ENCODE data around the gene RAB3GAP2. TPM values are rescaled to one million over a fixed set of nuclear protein-coding genes. Genes with fewer than 3 reads are reported as not detected.
"Not testable (repeated sequence)": the region's sequence is repeated elsewhere in the genome, so short reads cannot be mapped to it uniquely, and the experiment has no call there.

Gene RAB3GAP2
- total RNA-seq, 2 experiments from 2014 or later, result 34.7 to 39.4 TPM

GRCh38 chr1:220219865-220220698 is 52.2 kb downstream of the RAB3GAP2 start:
- Mint-ChIP-seq H3K9me3 (no peaks in the 10 kb centered on the region), H3K27me3 (no peaks in the 10 kb centered on the region), H3K4me1 (ENCODE audit: low read depth) (peaks cover 74% of the 10 kb centered on the region), H3K36me3 (ENCODE audit: low read depth) (peaks cover 10% of the 10 kb centered on the region), H3K27ac (peak overlapping the region; percentile 30), H3K4me3 (no peak overlapping the region)
- H3K36me3 ChIP-seq (ENCODE audit: insufficient read depth, low read length), result peaks cover 4% of the 10 kb centered on the region
- H3K27me3 ChIP-seq (ENCODE audit: control insufficient read depth in 1 of 2, insufficient read depth in 2 of 2, low read length in 2 of 2), result no peaks in the 10 kb centered on the region
- intact Hi-C loops (cut with DNase I, micrococcal nuclease), result no loop called here
- peak in 1 of 14 experiments; percentile 14 for DNase-seq
- H3K4me3 ChIP-seq (ENCODE audit: low read length), result no peak overlapping the region
- ChIA-PET POLR2A (interaction anchor here (1.5 kb wide), 1 partner anchor 11 kb away, joined by 3 read pairs; no protein-coding TSS in a partner anchor), CTCF (interaction anchor here (0.9 kb wide), 1 partner anchor 16 kb away, joined by 3 read pairs; no protein-coding TSS in a partner anchor)
- no peak overlapping the region for H3K27ac ChIP-seq (ENCODE audit: low read depth in 1 of 2, low read length in 2 of 2)
- no peaks in the 10 kb centered on the region for H3K9me3 ChIP-seq (ENCODE audit: control insufficient read depth in 1 of 2, insufficient read depth in 1 of 2, low read length in 2 of 2)
- ATAC-seq (ENCODE audit: poor library complexity), result no peak
- TF ChIP-seq CTCF (IDR thresholded peaks at IDR 0.05), result no peak
- peaks cover 5% of the 10 kb centered on the region for H3K4me1 ChIP-seq (ENCODE audit: insufficient read depth, low read length)

- Mint-ChIP-seq H3K9me3 (no peaks in the 10 kb centered on the region), H3K4me3 (no peak overlapping the region), H3K27me3 (no peaks in the 10 kb centered on the region), H3K27ac (no peak overlapping the region), H3K36me3 (ENCODE audit: low read depth) (peaks cover 15% of the 10 kb centered on the region), H3K4me1 (ENCODE audit: low read depth) (peaks cover 69% of the 10 kb centered on the region)
- peaks cover 5% of the 10 kb centered on the region for H3K4me1 ChIP-seq (ENCODE audit: insufficient read depth, low read length)
- CTCF ChIA-PET, result no interaction called here
- POLR2A ChIA-PET, result no interaction called here
- intact Hi-C loops (cut with DNase I, micrococcal nuclease), result no loop called here
- peaks cover 4% of the 10 kb centered on the region for H3K36me3 ChIP-seq (ENCODE audit: insufficient read depth, low read length)
- DNase-seq (no peak), ATAC-seq (ENCODE audit: poor library complexity) (no peak)
- no peaks in the 10 kb centered on the region for H3K9me3 ChIP-seq (ENCODE audit: control insufficient read depth in 1 of 2, insufficient read depth in 1 of 2, low read length in 2 of 2)
- H3K4me3 ChIP-seq (ENCODE audit: low read length), result no peak overlapping the region
- TF ChIP-seq CTCF (IDR thresholded peaks at IDR 0.05), result no peak
- H3K27me3 ChIP-seq (ENCODE audit: control insufficient read depth in 1 of 2, insufficient read depth in 2 of 2, low read length in 2 of 2), result no peaks in the 10 kb centered on the region
- H3K27ac ChIP-seq (ENCODE audit: low read depth in 1 of 2, low read length in 2 of 2), result no peak overlapping the region
Observed at GRCh38 chr1:220219136-220219442, 53.2 kb downstream of the RAB3GAP2 start.

GRCh38 chr1:220218397-220219135 is 53.7 kb downstream of the RAB3GAP2 start:
- H3K4me3 ChIP-seq (ENCODE audit: low read length); H3K9me3 Mint-ChIP-seq; CTCF ChIA-PET; H3K36me3 ChIP-seq (ENCODE audit: insufficient read depth, low read length); intact Hi-C loops (cut with DNase I, micrococcal nuclease); H3K27me3 ChIP-seq (ENCODE audit: control insufficient read depth in 1 of 2, insufficient read depth in 2 of 2, low read length in 2 of 2); H3K9me3 ChIP-seq (ENCODE audit: control insufficient read depth in 1 of 2, insufficient read depth in 1 of 2, low read length in 2 of 2); H3K27ac Mint-ChIP-seq; H3K4me1 ChIP-seq (ENCODE audit: insufficient read depth, low read length); H3K27ac ChIP-seq (ENCODE audit: low read depth in 1 of 2, low read length in 2 of 2); POLR2A ChIA-PET; H3K27me3 Mint-ChIP-seq; H3K4me3 Mint-ChIP-seq: not testable (repeated sequence)
- ATAC-seq (ENCODE audit: poor library complexity), result peak; percentile 62
- peak; percentile 24 for TF ChIP-seq CTCF (IDR thresholded peaks at IDR 0.05)
- Mint-ChIP-seq H3K4me1 (ENCODE audit: low read depth) (peaks cover 66% of the 10 kb centered on the region), H3K36me3 (ENCODE audit: low read depth) (peaks cover 19% of the 10 kb centered on the region)
- peak in 11 of 14 experiments; percentile 12 to 63 (median 32) for DNase-seq

Data from CD4-positive, alpha-beta T cell (primary cell).